ENCODE results near the gene SEZ6L.
A peak's percentile ranks its signal among the peaks of the same experiment; 100 is the strongest.

Gene SEZ6L

GRCh38 chr22:26169315-26170111 lies at the start of gene SEZ6L:
TSS of gene SEZ6L (plus strand) at chr22:26169462. CDS start at chr22:26169670, 208 bp downstream.
- DNase-seq (ENCODE audit: low spot score) = no peak

GRCh38 chr22:26122920-26123468 lies 46.3 kb upstream of the SEZ6L start:
- no peak for DNase-seq (ENCODE audit: low spot score)

- no peak for DNase-seq (ENCODE audit: low spot score)
Observed at GRCh38 chr22:26124991-26125725, 44.1 kb upstream of the SEZ6L start.

GRCh38 chr22:26127126-26127525 lies 42.1 kb upstream of the SEZ6L start:
- no peak for DNase-seq (ENCODE audit: low spot score)

GRCh38 chr22:26127556-26127955 lies 41.7 kb upstream of the SEZ6L start:
- DNase-seq (ENCODE audit: low spot score) = no peak

GRCh38 chr22:26131589-26132154 lies 37.6 kb upstream of the SEZ6L start:
- no peak for DNase-seq (ENCODE audit: low spot score)

- DNase-seq (ENCODE audit: low spot score) = peak; percentile 16
Observed at GRCh38 chr22:26134654-26135330, 34.5 kb upstream of the SEZ6L start.

- DNase-seq (ENCODE audit: low spot score) = no peak
Observed at GRCh38 chr22:26135806-26136205, 33.5 kb upstream of the SEZ6L start.

GRCh38 chr22:26139310-26139709 lies 30.0 kb upstream of the SEZ6L start:
- DNase-seq (ENCODE audit: low spot score) = no peak

GRCh38 chr22:26141831-26142230 lies 27.4 kb upstream of the SEZ6L start:
- no peak for DNase-seq (ENCODE audit: low spot score)

- no peak for DNase-seq (ENCODE audit: low spot score)
Observed at GRCh38 chr22:26143806-26144325, 25.4 kb upstream of the SEZ6L start.

GRCh38 chr22:26159886-26160285 lies 9.4 kb upstream of the SEZ6L start:
- no peak for DNase-seq (ENCODE audit: low spot score)

- DNase-seq (ENCODE audit: low spot score) = no peak
Observed at GRCh38 chr22:26161746-26162145, 7.5 kb upstream of the SEZ6L start.

GRCh38 chr22:26162926-26163325 lies 6.3 kb upstream of the SEZ6L start:
- no peak for DNase-seq (ENCODE audit: low spot score)

- no peak for DNase-seq (ENCODE audit: low spot score)
Observed at GRCh38 chr22:26164174-26164573, 5.1 kb upstream of the SEZ6L start.

- no peak for DNase-seq (ENCODE audit: low spot score)
Observed at GRCh38 chr22:26168330-26168851, 871 bp upstream of the SEZ6L start.

- no peak for DNase-seq (ENCODE audit: low spot score)
Observed at GRCh38 chr22:26168939-26169314, 335 bp upstream of the SEZ6L start.

GRCh38 chr22:26170112-26170492 lies 840 bp downstream of the SEZ6L start:
- no peak for DNase-seq (ENCODE audit: low spot score)

- no peak for DNase-seq (ENCODE audit: low spot score)
Observed at GRCh38 chr22:26170795-26171580, 1.7 kb downstream of the SEZ6L start.

- peak; percentile 42 for DNase-seq (ENCODE audit: low spot score)
Observed at GRCh38 chr22:26172389-26172990, 3.2 kb downstream of the SEZ6L start.

GRCh38 chr22:26174280-26174679 lies 5.0 kb downstream of the SEZ6L start:
- peak; percentile 43 for DNase-seq (ENCODE audit: low spot score)

All from RKO (cell line).